ENCODE results near the gene WDR13.

The WDR13 gene

DNA sequence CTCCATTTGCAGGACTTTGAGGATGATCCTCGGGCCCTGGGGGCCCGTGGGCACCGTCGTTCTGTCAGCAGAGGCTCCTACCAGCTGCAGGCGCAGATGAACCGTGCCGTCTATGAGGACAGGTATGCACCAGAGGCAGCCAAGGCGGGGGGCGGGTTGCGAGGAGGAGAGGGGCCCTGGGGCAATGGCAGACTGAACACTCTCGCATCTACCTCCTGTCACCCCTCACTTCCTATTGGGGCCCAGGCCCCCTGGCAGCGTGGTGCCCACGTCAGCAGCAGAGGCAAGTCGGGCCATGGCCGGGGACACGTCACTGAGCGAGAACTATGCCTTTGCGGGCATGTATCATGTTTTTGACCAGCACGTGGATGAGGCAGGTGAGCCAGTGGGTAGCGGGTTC is 2.0 kb downstream of the WDR13 start:
- Histone ChIP-seq H3K9ac (ENCODE audit: low read depth, low read length) (no peak overlapping the region), H3K36me3 (ENCODE audit: insufficient read depth, low read depth, low read length) (peaks cover 11% of the 10 kb centered on the region; the same call in 1 of the 2 replicates), H3K9me3 (ENCODE audit: insufficient read depth, low read depth, low read length) (no peaks in the 10 kb centered on the region), H3K4me1 (ENCODE audit: insufficient read depth, low read length) (no peaks in the 10 kb centered on the region; the same call in 1 of the 2 replicates), H3K27ac (ENCODE audit: low read length) (no peak overlapping the region), H3K4me3 (ENCODE audit: low read length) (no peak overlapping the region), H3K27me3 (ENCODE audit: insufficient read depth, low read length) (no peaks in the 10 kb centered on the region)

GRCh38 chrX:48600226-48600625 is 2.9 kb downstream of the WDR13 start:
- Histone ChIP-seq H3K4me1 (ENCODE audit: insufficient read depth, low read length) (no peaks in the 10 kb centered on the region; the same call in 1 of the 2 replicates), H3K9ac (ENCODE audit: low read depth, low read length) (no peak overlapping the region), H3K4me3 (ENCODE audit: low read length) (no peak overlapping the region), H3K36me3 (ENCODE audit: insufficient read depth, low read depth, low read length) (peaks cover 11% of the 10 kb centered on the region; the same call in 1 of the 2 replicates), H3K27me3 (ENCODE audit: insufficient read depth, low read length) (no peaks in the 10 kb centered on the region), H3K27ac (ENCODE audit: low read length) (no peak overlapping the region), H3K9me3 (ENCODE audit: insufficient read depth, low read depth, low read length) (no peaks in the 10 kb centered on the region)

DNA sequence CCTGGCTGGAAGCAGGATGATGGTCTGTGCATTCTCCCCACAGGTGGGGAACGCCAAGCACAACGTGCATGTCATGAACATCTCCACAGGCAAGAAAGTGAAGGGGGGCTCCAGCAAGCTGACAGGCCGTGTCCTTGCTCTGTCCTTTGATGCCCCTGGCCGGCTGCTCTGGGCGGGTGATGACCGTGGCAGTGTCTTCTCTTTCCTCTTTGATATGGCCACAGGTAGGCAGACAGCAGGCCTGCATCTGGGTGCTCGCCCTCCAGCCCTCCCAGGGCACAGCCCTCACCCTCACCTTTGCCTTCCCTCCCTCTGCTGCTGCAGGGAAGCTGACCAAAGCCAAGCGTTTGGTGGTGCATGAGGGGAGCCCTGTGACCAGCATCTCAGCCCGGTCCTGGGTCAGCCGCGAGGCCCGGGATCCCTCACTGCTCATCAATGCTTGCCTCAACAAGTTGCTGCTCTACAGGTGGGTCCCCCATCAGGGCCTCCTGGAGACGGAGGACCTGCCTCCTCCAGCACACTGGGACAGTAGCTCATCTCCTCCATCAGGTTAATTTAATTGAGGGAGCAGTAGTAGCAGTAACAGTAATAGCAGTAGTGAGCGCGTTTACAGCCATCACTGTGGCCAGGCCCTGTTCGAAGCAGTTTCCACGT is 4.6 kb downstream of the WDR13 start:
- H3K9me3 ChIP-seq (ENCODE audit: insufficient read depth, low read depth, low read length): no peaks in the 10 kb centered on the region
- H3K36me3 ChIP-seq (ENCODE audit: insufficient read depth, low read depth, low read length): peaks cover 11% of the 10 kb centered on the region; the same call in 1 of the 2 replicates
- no peaks in the 10 kb centered on the region; the same call in 1 of the 2 replicates for H3K4me1 ChIP-seq (ENCODE audit: insufficient read depth, low read length)
- H3K4me3 ChIP-seq (ENCODE audit: low read length): no peak overlapping the region
- H3K27me3 ChIP-seq (ENCODE audit: insufficient read depth, low read length): no peaks in the 10 kb centered on the region
- no peak overlapping the region for H3K27ac ChIP-seq (ENCODE audit: low read length)
- H3K9ac ChIP-seq (ENCODE audit: low read depth, low read length): no peak overlapping the region

GRCh38 chrX:48604701-48605100 is 7.4 kb downstream of the WDR13 start:
- Histone ChIP-seq H3K9me3 (ENCODE audit: insufficient read depth, low read depth, low read length) (no peaks in the 10 kb centered on the region), H3K4me3 (ENCODE audit: low read length) (no peak overlapping the region), H3K36me3 (ENCODE audit: insufficient read depth, low read depth, low read length) (peaks cover 8% of the 10 kb centered on the region; the same call in 1 of the 2 replicates), H3K4me1 (ENCODE audit: insufficient read depth, low read length) (no peaks in the 10 kb centered on the region; the same call in 1 of the 2 replicates), H3K27ac (ENCODE audit: low read length) (no peak overlapping the region), H3K9ac (ENCODE audit: low read depth, low read length) (no peak overlapping the region), H3K27me3 (ENCODE audit: insufficient read depth, low read length) (no peaks in the 10 kb centered on the region)

DNA sequence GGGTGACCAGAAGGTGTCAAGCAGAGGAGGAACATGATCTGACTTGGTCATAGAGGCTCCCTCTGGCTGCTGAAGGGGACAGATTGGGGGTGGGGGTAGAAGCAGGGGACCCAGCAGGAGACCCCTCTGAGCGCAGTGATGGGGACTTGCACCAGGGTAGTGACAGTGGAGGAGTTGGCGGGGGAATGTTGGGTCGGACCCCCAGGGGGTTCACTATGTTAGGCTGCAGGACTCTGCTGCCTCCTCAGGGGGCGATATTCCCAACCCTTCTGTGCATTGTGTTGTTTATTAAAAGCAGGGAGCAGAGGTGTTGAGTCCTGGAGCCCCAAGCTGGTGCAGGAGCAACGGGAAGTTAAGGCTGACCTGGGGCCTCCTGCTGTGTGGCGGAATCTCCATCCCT is 8.8 kb downstream of the WDR13 start:
- Histone ChIP-seq H3K4me1 (ENCODE audit: insufficient read depth, low read length) (no peaks in the 10 kb centered on the region; the same call in 1 of the 2 replicates), H3K9me3 (ENCODE audit: insufficient read depth, low read depth, low read length) (no peaks in the 10 kb centered on the region), H3K27me3 (ENCODE audit: insufficient read depth, low read length) (no peaks in the 10 kb centered on the region), H3K9ac (ENCODE audit: low read depth, low read length) (no peak overlapping the region), H3K36me3 (ENCODE audit: insufficient read depth, low read depth, low read length) (no peaks in the 10 kb centered on the region), H3K4me3 (ENCODE audit: low read length) (no peak overlapping the region), H3K27ac (ENCODE audit: low read length) (no peak overlapping the region)

GRCh38 chrX:48611703-48612102 is 14.4 kb downstream of the WDR13 start:
- no peak overlapping the region for H3K9ac ChIP-seq (ENCODE audit: low read depth, low read length)
- H3K4me1 ChIP-seq (ENCODE audit: insufficient read depth, low read length): no peaks in the 10 kb centered on the region
- H3K27ac ChIP-seq (ENCODE audit: low read length): no peak overlapping the region
- H3K27me3 ChIP-seq (ENCODE audit: insufficient read depth, low read length): no peaks in the 10 kb centered on the region
- no peak overlapping the region for H3K4me3 ChIP-seq (ENCODE audit: low read length)
- no peaks in the 10 kb centered on the region for H3K9me3 ChIP-seq (ENCODE audit: insufficient read depth, low read depth, low read length)
- no peaks in the 10 kb centered on the region for H3K36me3 ChIP-seq (ENCODE audit: insufficient read depth, low read depth, low read length)

DNA sequence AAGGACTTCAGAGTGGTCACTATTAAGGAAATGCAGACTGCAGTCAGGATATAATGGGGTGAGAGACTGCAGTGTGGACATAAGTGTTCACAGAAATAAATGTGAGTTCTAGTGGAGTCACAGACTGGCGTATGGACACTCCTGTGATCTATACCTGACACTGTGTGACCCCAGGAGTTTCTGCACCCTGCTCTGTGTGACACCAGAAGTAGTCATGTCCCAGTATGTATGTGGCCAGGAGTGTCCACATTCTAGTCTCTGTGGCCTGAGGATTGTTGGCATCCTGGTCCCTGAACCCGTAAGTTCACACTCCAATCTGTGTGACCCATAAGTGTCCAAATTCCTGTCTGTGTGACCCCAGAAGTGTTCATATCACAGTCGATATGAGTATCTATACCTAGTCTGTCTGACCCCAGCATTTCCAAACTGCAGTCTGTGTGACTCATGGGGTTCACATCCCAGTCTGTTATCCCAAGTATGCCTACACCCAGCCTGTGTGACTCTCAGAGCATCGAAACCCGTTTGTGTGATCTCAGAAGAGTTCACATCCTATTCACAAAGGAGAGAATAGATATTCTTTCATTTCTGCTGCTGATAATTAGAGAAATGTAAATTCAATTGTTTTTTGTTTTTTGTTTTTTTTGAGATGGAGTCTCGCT is 16.3 kb downstream of the WDR13 start:
- no peaks in the 10 kb centered on the region for H3K27me3 ChIP-seq (ENCODE audit: insufficient read depth, low read length)
- no peaks in the 10 kb centered on the region for H3K4me1 ChIP-seq (ENCODE audit: insufficient read depth, low read length)
- no peak overlapping the region for H3K27ac ChIP-seq (ENCODE audit: low read length)
- H3K9ac ChIP-seq (ENCODE audit: low read depth, low read length): no peak overlapping the region
- no peak overlapping the region for H3K4me3 ChIP-seq (ENCODE audit: low read length)
- no peaks in the 10 kb centered on the region for H3K36me3 ChIP-seq (ENCODE audit: insufficient read depth, low read depth, low read length)
- no peaks in the 10 kb centered on the region for H3K9me3 ChIP-seq (ENCODE audit: insufficient read depth, low read depth, low read length)

DNA sequence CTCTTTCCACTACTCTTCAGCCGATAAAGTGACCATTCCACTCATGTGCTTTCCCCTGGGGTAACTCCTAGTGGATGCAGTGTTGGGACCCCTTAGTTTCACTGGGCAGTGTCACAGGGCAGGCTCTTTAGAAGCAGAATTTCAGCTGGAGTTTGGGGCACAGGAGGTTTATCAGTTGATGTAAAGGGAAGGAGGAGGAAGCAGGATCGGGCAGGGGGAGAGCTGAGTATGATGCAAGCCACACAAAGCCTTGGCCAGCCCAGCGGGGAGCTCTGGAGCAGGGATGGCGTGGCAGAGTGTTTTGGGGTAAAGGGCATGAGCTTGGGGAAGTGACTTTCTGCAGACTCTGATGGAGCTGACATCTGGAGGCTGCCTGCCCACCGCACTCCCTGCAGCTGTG is 19.3 kb downstream of the WDR13 start:
- no peaks in the 10 kb centered on the region for H3K9me3 ChIP-seq (ENCODE audit: insufficient read depth, low read depth, low read length)
- H3K27me3 ChIP-seq (ENCODE audit: insufficient read depth, low read length): no peaks in the 10 kb centered on the region
- no peak overlapping the region for H3K27ac ChIP-seq (ENCODE audit: low read length)
- H3K9ac ChIP-seq (ENCODE audit: low read depth, low read length): no peak overlapping the region; the same call in 1 of the 2 replicates
- no peak overlapping the region for H3K4me3 ChIP-seq (ENCODE audit: low read length)
- no peaks in the 10 kb centered on the region for H3K36me3 ChIP-seq (ENCODE audit: insufficient read depth, low read depth, low read length)
- no peaks in the 10 kb centered on the region for H3K4me1 ChIP-seq (ENCODE audit: insufficient read depth, low read length)

GRCh38 chrX:48617542-48618340 is 20.4 kb downstream of the WDR13 start:
- Histone ChIP-seq H3K4me1 (ENCODE audit: insufficient read depth, low read length) (no peaks in the 10 kb centered on the region), H3K4me3 (ENCODE audit: low read length) (no peak overlapping the region), H3K9ac (ENCODE audit: low read depth, low read length) (no peak overlapping the region), H3K27ac (ENCODE audit: low read length) (no peak overlapping the region), H3K9me3 (ENCODE audit: insufficient read depth, low read depth, low read length) (no peaks in the 10 kb centered on the region), H3K36me3 (ENCODE audit: insufficient read depth, low read depth, low read length) (no peaks in the 10 kb centered on the region), H3K27me3 (ENCODE audit: insufficient read depth, low read length) (no peaks in the 10 kb centered on the region)

GRCh38 chrX:48626401-48627298 is 29.4 kb downstream of the WDR13 start:
- H3K9me3 ChIP-seq (ENCODE audit: insufficient read depth, low read depth, low read length): no peaks in the 10 kb centered on the region
- no peaks in the 10 kb centered on the region for H3K36me3 ChIP-seq (ENCODE audit: insufficient read depth, low read depth, low read length)
- no peaks in the 10 kb centered on the region for H3K27me3 ChIP-seq (ENCODE audit: insufficient read depth, low read length)
- H3K4me3 ChIP-seq (ENCODE audit: low read length): no peak overlapping the region
- no peak overlapping the region for H3K27ac ChIP-seq (ENCODE audit: low read length)
- H3K9ac ChIP-seq (ENCODE audit: low read depth, low read length): no peak overlapping the region
- no peaks in the 10 kb centered on the region for H3K4me1 ChIP-seq (ENCODE audit: insufficient read depth, low read length)

Measured in iPS-20b (cell line).